T-cell (primary cell): ENCODE measurements around the gene BMP4. TPM values are rescaled to one million over a fixed set of nuclear protein-coding genes. Genes with fewer than 3 reads are reported as not detected.

Source experiments
- ATAC-seq, 4 experiments: fragments of 200-7000 bp in 3 of 4; fragments of 150-1000 bp in 1 of 4; cut with Tn5 transposase; replicated peaks in 1 of 4; 1 replicate in 3 of 4; 2 replicates in 1 of 4; pipeline ENCODE4 v1.10.0; 2021; ENCODE audit warnings: moderate library complexity in 3 of 4, mild to moderate bottlenecking in 2 of 4, moderate number of reproducible peaks in 1 of 4
- CTCF ChIA-PET, 2 donors: fragments of 300-600 bp; sonication (Branson Sonifier 250); formaldehyde crosslinking; loops; one replicate each; lab custom pipeline; 2022; ENCODE audit warnings: antibody characterized with exemption in 2 of 2; lab: Charles Lee
- POLR2A ChIA-PET, 2 donors: fragments of 300-600 bp; sonication (Branson Sonifier 250); formaldehyde crosslinking; loops; one replicate each; lab custom pipeline; 2022; ENCODE audit warnings: antibody characterized with exemption in 2 of 2; lab: Charles Lee
- DNase-seq, 35 experiments: peaks; one replicate each; pipeline versions ENCODE4 v3.0.0 to v3.0.0-alpha.2; 2013 to 2023
- H3K27ac ChIP-seq: one replicate; pipeline ENCODE4 v1.5.1; 2013; ENCODE audit warnings: low read length
- H3K27me3 ChIP-seq, 2 experiments: replicated peaks in 1 of 2; 1 replicate in 1 of 2; 2 replicates in 1 of 2; pipeline versions ENCODE4 v1.6.1 to v1.7.0; 2013; ENCODE audit warnings: low read length in 1 of 2, mixed read lengths in 1 of 2; ENCODE audit not compliant: control insufficient read depth in 2 of 2, insufficient read depth in 2 of 2; ENCODE audit errors: extremely low read depth in 1 of 2
- H3K36me3 ChIP-seq, 2 donors: 1 replicate in 1 of 2; 2 replicates in 1 of 2; pipeline versions ENCODE4 v1.6.1 to v1.7.0; 2013; ENCODE audit warnings: low read length in 1 of 2; ENCODE audit not compliant: control insufficient read depth in 2 of 2, insufficient read depth in 1 of 2; ENCODE audit errors: extremely low read depth in 1 of 2
- H3K4me1 ChIP-seq, 2 experiments: 1 replicate in 1 of 2; 2 replicates in 1 of 2; pipeline versions ENCODE4 v1.6.1 to v1.7.0; 2013; ENCODE audit warnings: low read length in 2 of 2, mixed read lengths in 1 of 2; ENCODE audit not compliant: insufficient read depth in 2 of 2, control insufficient read depth in 1 of 2; ENCODE audit errors: extremely low read depth in 1 of 2
- H3K4me3 ChIP-seq, 2 donors: 1 replicate in 1 of 2; 2 replicates in 1 of 2; pipeline versions ENCODE4 v1.5.1 to v1.7.0; 2013; ENCODE audit warnings: mild to moderate bottlenecking in 2 of 2, low read length in 1 of 2, moderate library complexity in 1 of 2; ENCODE audit not compliant: control insufficient read depth in 1 of 2; ENCODE audit errors: extremely low read depth in 1 of 2
- H3K9me3 ChIP-seq: 2 replicates; pipeline ENCODE4 v1.7.0; 2013
- H3K27ac Mint-ChIP-seq, 2 donors: one replicate each; pipeline ENCODE4 v1.8.0; 2020 to 2021; ENCODE audit warnings: mild to moderate bottlenecking in 2 of 2, mixed read lengths in 2 of 2
- H3K27me3 Mint-ChIP-seq, 2 donors: one replicate each; pipeline ENCODE4 v1.8.0; 2021 to 2022; ENCODE audit warnings: mixed read lengths in 2 of 2
- H3K36me3 Mint-ChIP-seq: one replicate; pipeline ENCODE4 v1.8.0; 2021; ENCODE audit warnings: mixed read lengths
- H3K4me1 Mint-ChIP-seq, 3 donors: one replicate each; pipeline ENCODE4 v1.8.0; 2020 to 2022; ENCODE audit warnings: mixed read lengths in 3 of 3, mild to moderate bottlenecking in 1 of 3
- H3K4me3 Mint-ChIP-seq, 3 donors: one replicate each; pipeline ENCODE4 v1.8.0; 2020 to 2022; ENCODE audit warnings: mild to moderate bottlenecking in 3 of 3, mixed read lengths in 3 of 3, moderate library complexity in 3 of 3
- H3K9me3 Mint-ChIP-seq, 3 donors: one replicate each; pipeline ENCODE4 v1.8.0; 2020 to 2022; ENCODE audit warnings: mixed read lengths in 3 of 3
- WGBS: methylation state at CpG from one replicate; pipeline ENCODE4 v1.1.5; 2013; ENCODE audit warnings: missing lambda C conversion rate; ENCODE audit not compliant: insufficient coverage; 5-methylcytosine and 5-hydroxymethylcytosine counted together
- total RNA-seq, 35 experiments: library from RNA in 6 of 35; stranded (reverse) in 6 of 35; fragments of 120-200 nt in 1 of 35; gene quantifications; one replicate each; pipeline versions ENCODE4 v1.2.1 to v1.2.4 and lab custom pipeline; 2013 to 2026

BMP4 gene
- total RNA-seq, 5 donors from 2014 or later (not counting 1 experiment from before 2014, with no cell fraction given): 0.21 to 1.1 (median 0.61) TPM; not detected in 1

GRCh38 chr14:53942970-53943750 lies 13.5 kb downstream of the BMP4 start:
- Mint-ChIP-seq H3K4me3 (no peak overlapping the region), H3K36me3 (no peaks in the 10 kb centered on the region), H3K4me1 (no peaks in the 10 kb centered on the region), H3K27ac (no peak overlapping the region), H3K27me3 (peaks cover 37 to 49% of the 10 kb centered on the region in 2 donors), H3K9me3 (no peaks in the 10 kb centered on the region)
- Histone ChIP-seq H3K36me3 (no peaks in the 10 kb centered on the region), H3K27me3 (peaks cover 16 to 25% of the 10 kb centered on the region in 2 experiments), H3K4me1 (no peaks in the 10 kb centered on the region), H3K27ac (no peak overlapping the region), H3K4me3 (no peak overlapping the region), H3K9me3 (no peaks in the 10 kb centered on the region)
- ChIA-PET POLR2A (no interaction called here), CTCF (interaction anchor here in 1 of 2 donors (0.5 to 0.6 kb wide), 2 partner anchors 62 to 146 kb away, joined by 3 to 9 read pairs; no protein-coding TSS in a partner anchor)
- WGBS: 17% methylated on average over 1 of the region's 8 CpGs
- ATAC-seq: no peak
- no peak for DNase-seq

- Histone ChIP-seq H3K4me1 (no peaks in the 10 kb centered on the region), H3K9me3 (no peaks in the 10 kb centered on the region), H3K36me3 (no peaks in the 10 kb centered on the region), H3K4me3 (no peak overlapping the region), H3K27me3 (peaks cover 0 to 6% of the 10 kb centered on the region in 2 experiments), H3K27ac (no peak overlapping the region)
- no peak overlapping the region for H3K4me3 Mint-ChIP-seq
- no peaks in the 10 kb centered on the region for H3K9me3 Mint-ChIP-seq
- CTCF ChIA-PET: interaction anchor here in 1 of 2 donors (0.7 kb wide), 1 partner anchor 10 kb away, joined by 3 read pairs; no protein-coding TSS in a partner anchor
- H3K4me1 Mint-ChIP-seq: no peaks in the 10 kb centered on the region
- DNase-seq (no peak), ATAC-seq (no peak)
- no peaks in the 10 kb centered on the region for H3K36me3 Mint-ChIP-seq
- POLR2A ChIA-PET: interaction anchor here in 1 of 2 donors (0.6 to 0.8 kb wide), 2 partner anchors 9 to 514 kb away, joined by 4 read pairs; no protein-coding TSS in a partner anchor
- no peak overlapping the region for H3K27ac Mint-ChIP-seq
- 94% methylated on average over 6 of the region's 7 CpGs for whole genome bisulfite sequencing
- H3K27me3 Mint-ChIP-seq: peaks cover 0 to 19% of the 10 kb centered on the region in 2 donors
Observed at GRCh38 chr14:53938136-53938837, 18.3 kb downstream of the BMP4 start.

- DNase-seq (no peak), ATAC-seq (no peak)
- H3K36me3 ChIP-seq: no peaks in the 10 kb centered on the region
- H3K4me1 Mint-ChIP-seq: no peaks in the 10 kb centered on the region
- H3K4me3 ChIP-seq: no peak overlapping the region
- no peak overlapping the region for H3K4me3 Mint-ChIP-seq
- no peaks in the 10 kb centered on the region for H3K9me3 Mint-ChIP-seq
- H3K4me1 ChIP-seq: no peaks in the 10 kb centered on the region
- peaks cover 0 to 9% of the 10 kb centered on the region in 2 donors for H3K27me3 Mint-ChIP-seq
- no peaks in the 10 kb centered on the region for H3K36me3 Mint-ChIP-seq
- no peak overlapping the region for H3K27ac ChIP-seq
- no peak overlapping the region for H3K27ac Mint-ChIP-seq
- H3K27me3 ChIP-seq: peaks cover 0 to 2% of the 10 kb centered on the region in 2 experiments
- CTCF ChIA-PET: no interaction called here
- no peaks in the 10 kb centered on the region for H3K9me3 ChIP-seq
- POLR2A ChIA-PET: no interaction called here
- WGBS: no CpG with 5 or more reads among the region's 7 CpGs
Observed at GRCh38 chr14:53934778-53935414, 21.7 kb downstream of the BMP4 start.

- H3K4me1 ChIP-seq: no peaks in the 10 kb centered on the region
- Mint-ChIP-seq H3K27me3 (peaks cover 0 to 5% of the 10 kb centered on the region in 2 donors), H3K36me3 (no peaks in the 10 kb centered on the region), H3K4me3 (no peak overlapping the region), H3K4me1 (no peaks in the 10 kb centered on the region), H3K27ac (no peak overlapping the region), H3K9me3 (no peaks in the 10 kb centered on the region)
- H3K27me3 ChIP-seq: peaks cover 0 to 3% of the 10 kb centered on the region in 2 experiments
- no peak overlapping the region for H3K27ac ChIP-seq
- ATAC-seq (no peak), DNase-seq (no peak)
- no peaks in the 10 kb centered on the region for H3K36me3 ChIP-seq
- H3K4me3 ChIP-seq: no peak overlapping the region
- ChIA-PET POLR2A (no interaction called here), CTCF (no interaction called here)
- no peaks in the 10 kb centered on the region for H3K9me3 ChIP-seq
Observed at GRCh38 chr14:53932966-53933365, 23.7 kb downstream of the BMP4 start.

GRCh38 chr14:53929871-53930715 lies 26.5 kb downstream of the BMP4 start:
- peaks cover 4 to 18% of the 10 kb centered on the region in 2 donors for H3K27me3 Mint-ChIP-seq
- H3K36me3 Mint-ChIP-seq: no peaks in the 10 kb centered on the region
- no peak for ATAC-seq
- no peaks in the 10 kb centered on the region for H3K4me1 Mint-ChIP-seq
- no peaks in the 10 kb centered on the region for H3K36me3 ChIP-seq
- 75% methylated on average over 2 of the region's 2 CpGs for WGBS
- ChIA-PET CTCF (interaction anchor here in 1 of 2 donors (0.5 to 0.9 kb wide), 4 partner anchors 15 to 250 kb away, joined by 3 to 4 read pairs (median 3); no protein-coding TSS in a partner anchor), POLR2A (no interaction called here)
- no peak overlapping the region for H3K4me3 ChIP-seq
- no peak overlapping the region for H3K27ac ChIP-seq
- H3K9me3 ChIP-seq: no peaks in the 10 kb centered on the region
- peak in 6 of 35 experiments; percentile 6 to 28 (median 16) for DNase-seq
- no peaks in the 10 kb centered on the region for H3K4me1 ChIP-seq
- H3K9me3 Mint-ChIP-seq: no peaks in the 10 kb centered on the region
- H3K4me3 Mint-ChIP-seq: no peak overlapping the region
- H3K27ac Mint-ChIP-seq: no peak overlapping the region
- H3K27me3 ChIP-seq: peaks cover 0 to 3% of the 10 kb centered on the region in 2 experiments
